ENCODE results near the gene POLD3. TPM values are rescaled to one million over a fixed set of nuclear protein-coding genes. Genes with fewer than 3 reads are reported as not detected.

The POLD3 gene
- polyA plus RNA-seq, 2 of the 4 experiments (the other 2 are of a cell fraction): 20.7 to 36.3 TPM

DNA sequence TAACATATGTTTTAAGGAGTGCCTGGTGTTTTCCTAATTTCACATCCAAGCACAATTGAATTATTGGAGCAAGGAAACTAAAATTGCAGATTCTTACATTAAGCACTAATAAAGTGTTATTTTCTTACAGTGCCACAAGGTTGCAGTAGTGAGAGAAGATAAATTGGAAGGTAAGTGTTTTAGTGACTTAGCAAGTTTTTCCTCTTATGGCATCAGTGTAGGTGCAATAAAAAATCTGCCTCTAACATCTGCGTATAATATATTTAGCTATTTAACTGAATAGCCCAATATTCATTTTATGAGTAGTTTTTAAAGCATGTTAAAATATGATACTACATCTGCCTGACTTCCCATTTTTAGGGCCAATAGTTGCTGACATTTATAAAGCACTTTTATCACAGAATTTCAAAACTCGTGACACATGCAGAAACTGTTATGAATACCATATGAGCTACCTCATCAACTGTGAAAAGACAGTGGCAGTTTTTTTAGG lies 19.0 kb downstream of the POLD3 start (continued):
- TF ChIP-seq KDM5A (IDR thresholded peaks at IDR 0.05) (no peak), MAFK (IDR thresholded peaks at IDR 0.05; ENCODE audit: partially characterized antibody) (peak; percentile 77), HOXB5 (CRISPR knock-in tag; IDR thresholded peaks at IDR 0.05) (0 out of 2 replicates have a peak, but pooled peaks have one; percentile 19), HOXB13 (CRISPR knock-in tag; IDR thresholded peaks at IDR 0.05; ENCODE audit: low read depth) (no peak), RARB (CRISPR knock-in tag; IDR thresholded peaks at IDR 0.05) (no peak), EP300 (IDR thresholded peaks at IDR 0.05) (no peak), NR3C1 (IDR thresholded peaks at IDR 0.05) (no peak), BHLHE40 (IDR thresholded peaks at IDR 0.05; ENCODE audit: low read depth, low read length) (no peak), RFX5 (IDR thresholded peaks at IDR 0.05) (no peak), ZNF302 (CRISPR knock-in tag; IDR thresholded peaks at IDR 0.05) (no peak), SMC3 (IDR thresholded peaks at IDR 0.05) (peak; percentile 78), ZC3H11A (IDR thresholded peaks at IDR 0.05) (no peak)
- TF ChIP-seq, protein P1, sequence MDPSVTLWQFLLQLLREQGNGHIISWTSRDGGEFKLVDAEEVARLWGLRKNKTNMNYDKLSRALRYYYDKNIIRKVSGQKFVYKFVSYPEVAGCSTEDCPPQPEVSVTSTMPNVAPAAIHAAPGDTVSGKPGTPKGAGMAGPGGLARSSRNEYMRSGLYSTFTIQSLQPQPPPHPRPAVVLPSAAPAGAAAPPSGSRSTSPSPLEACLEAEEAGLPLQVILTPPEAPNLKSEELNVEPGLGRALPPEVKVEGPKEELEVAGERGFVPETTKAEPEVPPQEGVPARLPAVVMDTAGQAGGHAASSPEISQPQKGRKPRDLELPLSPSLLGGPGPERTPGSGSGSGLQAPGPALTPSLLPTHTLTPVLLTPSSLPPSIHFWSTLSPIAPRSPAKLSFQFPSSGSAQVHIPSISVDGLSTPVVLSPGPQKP (IDR thresholded peaks at IDR 0.05; ENCODE audit: low read depth, low read length): no peak
- TF ChIP-seq, protein P2, sequence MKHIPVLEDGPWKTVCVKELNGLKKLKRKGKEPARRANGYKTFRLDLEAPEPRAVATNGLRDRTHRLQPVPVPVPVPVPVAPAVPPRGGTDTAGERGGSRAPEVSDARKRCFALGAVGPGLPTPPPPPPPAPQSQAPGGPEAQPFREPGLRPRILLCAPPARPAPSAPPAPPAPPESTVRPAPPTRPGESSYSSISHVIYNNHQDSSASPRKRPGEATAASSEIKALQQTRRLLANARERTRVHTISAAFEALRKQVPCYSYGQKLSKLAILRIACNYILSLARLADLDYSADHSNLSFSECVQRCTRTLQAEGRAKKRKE (CRISPR knock-in tag; IDR thresholded peaks at IDR 0.05; ENCODE audit: low read depth): no peak
- TF ChIP-seq, protein P3, sequence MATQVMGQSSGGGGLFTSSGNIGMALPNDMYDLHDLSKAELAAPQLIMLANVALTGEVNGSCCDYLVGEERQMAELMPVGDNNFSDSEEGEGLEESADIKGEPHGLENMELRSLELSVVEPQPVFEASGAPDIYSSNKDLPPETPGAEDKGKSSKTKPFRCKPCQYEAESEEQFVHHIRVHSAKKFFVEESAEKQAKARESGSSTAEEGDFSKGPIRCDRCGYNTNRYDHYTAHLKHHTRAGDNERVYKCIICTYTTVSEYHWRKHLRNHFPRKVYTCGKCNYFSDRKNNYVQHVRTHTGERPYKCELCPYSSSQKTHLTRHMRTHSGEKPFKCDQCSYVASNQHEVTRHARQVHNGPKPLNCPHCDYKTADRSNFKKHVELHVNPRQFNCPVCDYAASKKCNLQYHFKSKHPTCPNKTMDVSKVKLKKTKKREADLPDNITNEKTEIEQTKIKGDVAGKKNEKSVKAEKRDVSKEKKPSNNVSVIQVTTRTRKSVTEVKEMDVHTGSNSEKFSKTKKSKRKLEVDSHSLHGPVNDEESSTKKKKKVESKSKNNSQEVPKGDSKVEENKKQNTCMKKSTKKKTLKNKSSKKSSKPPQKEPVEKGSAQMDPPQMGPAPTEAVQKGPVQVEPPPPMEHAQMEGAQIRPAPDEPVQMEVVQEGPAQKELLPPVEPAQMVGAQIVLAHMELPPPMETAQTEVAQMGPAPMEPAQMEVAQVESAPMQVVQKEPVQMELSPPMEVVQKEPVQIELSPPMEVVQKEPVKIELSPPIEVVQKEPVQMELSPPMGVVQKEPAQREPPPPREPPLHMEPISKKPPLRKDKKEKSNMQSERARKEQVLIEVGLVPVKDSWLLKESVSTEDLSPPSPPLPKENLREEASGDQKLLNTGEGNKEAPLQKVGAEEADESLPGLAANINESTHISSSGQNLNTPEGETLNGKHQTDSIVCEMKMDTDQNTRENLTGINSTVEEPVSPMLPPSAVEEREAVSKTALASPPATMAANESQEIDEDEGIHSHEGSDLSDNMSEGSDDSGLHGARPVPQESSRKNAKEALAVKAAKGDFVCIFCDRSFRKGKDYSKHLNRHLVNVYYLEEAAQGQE (IDR thresholded peaks at IDR 0.05): no peak
- TF ChIP-seq, protein P4, sequence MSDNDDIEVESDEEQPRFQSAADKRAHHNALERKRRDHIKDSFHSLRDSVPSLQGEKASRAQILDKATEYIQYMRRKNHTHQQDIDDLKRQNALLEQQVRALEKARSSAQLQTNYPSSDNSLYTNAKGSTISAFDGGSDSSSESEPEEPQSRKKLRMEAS (IDR thresholded peaks at IDR 0.05): no peak

DNA sequence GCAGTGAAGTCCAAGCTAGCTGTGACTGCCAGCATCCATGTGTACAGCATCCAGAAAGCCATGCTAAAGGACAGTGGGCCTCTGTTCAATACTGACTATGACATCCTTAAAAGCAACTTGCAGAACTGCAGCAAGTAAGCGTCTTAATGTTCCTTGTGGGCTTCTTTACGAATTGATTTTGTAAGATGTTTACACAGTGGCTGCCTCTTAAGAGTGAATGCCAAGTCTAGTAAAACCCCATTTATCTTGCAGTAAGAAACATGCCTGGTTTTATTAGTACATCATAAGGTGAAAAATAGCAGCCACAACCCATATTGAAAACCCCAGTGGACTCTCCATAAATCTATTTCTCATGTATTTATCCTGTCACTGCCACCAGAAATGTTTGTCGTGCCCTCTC lies 20.5 kb downstream of the POLD3 start:
- TF ChIP-seq MAZ (IDR thresholded peaks at IDR 0.05; ENCODE audit: borderline replicate concordance, low read depth, low read length) (no peak), TFCP2L1 (CRISPR knock-in tag; IDR thresholded peaks at IDR 0.05) (no peak), CEBPB (IDR thresholded peaks at IDR 0.05) (no peak), CBX8 (IDR thresholded peaks at IDR 0.05) (no peak), FOSL2 (IDR thresholded peaks at IDR 0.05) (no peak), FOSL2 (CRISPR knock-in tag; IDR thresholded peaks at IDR 0.05) (no peak), MAFK (IDR thresholded peaks at IDR 0.05; ENCODE audit: partially characterized antibody) (no peak), SREBF2 (IDR thresholded peaks at IDR 0.05) (no peak), ZFP36 (IDR thresholded peaks at IDR 0.05; ENCODE audit: borderline replicate concordance, partially characterized antibody) (no peak), NFE2L2 (conservative IDR thresholded peaks at IDR 0.05; ENCODE audit: low read length) (no peak), HOXA7 (CRISPR knock-in tag; IDR thresholded peaks at IDR 0.05) (no peak), RCOR1 (IDR thresholded peaks at IDR 0.05; ENCODE audit: low read depth, low read length) (no peak), CHD4 (IDR thresholded peaks at IDR 0.05; ENCODE audit: borderline replicate concordance) (no peak), FOXS1 (CRISPR knock-in tag; IDR thresholded peaks at IDR 0.05) (no peak), KDM1A (IDR thresholded peaks at IDR 0.05; ENCODE audit: low read depth) (no peak)
- TF ChIP-seq, protein P5, sequence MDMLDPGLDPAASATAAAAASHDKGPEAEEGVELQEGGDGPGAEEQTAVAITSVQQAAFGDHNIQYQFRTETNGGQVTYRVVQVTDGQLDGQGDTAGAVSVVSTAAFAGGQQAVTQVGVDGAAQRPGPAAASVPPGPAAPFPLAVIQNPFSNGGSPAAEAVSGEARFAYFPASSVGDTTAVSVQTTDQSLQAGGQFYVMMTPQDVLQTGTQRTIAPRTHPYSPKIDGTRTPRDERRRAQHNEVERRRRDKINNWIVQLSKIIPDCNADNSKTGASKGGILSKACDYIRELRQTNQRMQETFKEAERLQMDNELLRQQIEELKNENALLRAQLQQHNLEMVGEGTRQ (IDR thresholded peaks at IDR 0.05): no peak
- TF ChIP-seq, protein P6, sequence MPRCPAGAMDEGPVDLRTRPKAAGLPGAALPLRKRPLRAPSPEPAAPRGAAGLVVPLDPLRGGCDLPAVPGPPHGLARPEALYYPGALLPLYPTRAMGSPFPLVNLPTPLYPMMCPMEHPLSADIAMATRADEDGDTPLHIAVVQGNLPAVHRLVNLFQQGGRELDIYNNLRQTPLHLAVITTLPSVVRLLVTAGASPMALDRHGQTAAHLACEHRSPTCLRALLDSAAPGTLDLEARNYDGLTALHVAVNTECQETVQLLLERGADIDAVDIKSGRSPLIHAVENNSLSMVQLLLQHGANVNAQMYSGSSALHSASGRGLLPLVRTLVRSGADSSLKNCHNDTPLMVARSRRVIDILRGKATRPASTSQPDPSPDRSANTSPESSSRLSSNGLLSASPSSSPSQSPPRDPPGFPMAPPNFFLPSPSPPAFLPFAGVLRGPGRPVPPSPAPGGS (IDR thresholded peaks at IDR 0.05): no peak
- Histone ChIP-seq H3K4me1 (peaks cover 22% of the 10 kb centered on the region), H3K27ac (peak overlapping the region; percentile 31 to 79; a peak in 5 of 6 replicates), H3K4me3 (no peak overlapping the region), H3K4me2 (peak overlapping the region; percentile 25; the same call in 2 of the 3 replicates), H3K9me3 (no peaks in the 10 kb centered on the region)
- DNase-seq (ENCODE audit: low read depth in 1 of 2, low spot score in 1 of 2) (no peak), ATAC-seq (no peak), FAIRE-seq (no peak)
- CTCF ChIA-PET: interaction anchor here (1.3 to 4.3 kb wide), 4 partner anchors 9 to 127 kb away, joined by 3 to 47 read pairs (median 13); no protein-coding TSS in a partner anchor
- POLR2A ChIA-PET: no interaction called here
- 80% methylated on average over 3 of the region's 3 CpGs for WGBS (ENCODE audit: missing lambda C conversion rate)

Measured in A549 (cell line).